ENCODE measurements around the gene SEZ6L. TPM values are rescaled to one million over a fixed set of nuclear protein-coding genes. Genes with fewer than 3 reads are reported as not detected.
A peak's percentile ranks its signal among the peaks of the same experiment; 100 is the strongest.

The SEZ6L gene
- 0.32 TPM for total RNA-seq
- long read RNA-seq: 0 reads

DNA sequence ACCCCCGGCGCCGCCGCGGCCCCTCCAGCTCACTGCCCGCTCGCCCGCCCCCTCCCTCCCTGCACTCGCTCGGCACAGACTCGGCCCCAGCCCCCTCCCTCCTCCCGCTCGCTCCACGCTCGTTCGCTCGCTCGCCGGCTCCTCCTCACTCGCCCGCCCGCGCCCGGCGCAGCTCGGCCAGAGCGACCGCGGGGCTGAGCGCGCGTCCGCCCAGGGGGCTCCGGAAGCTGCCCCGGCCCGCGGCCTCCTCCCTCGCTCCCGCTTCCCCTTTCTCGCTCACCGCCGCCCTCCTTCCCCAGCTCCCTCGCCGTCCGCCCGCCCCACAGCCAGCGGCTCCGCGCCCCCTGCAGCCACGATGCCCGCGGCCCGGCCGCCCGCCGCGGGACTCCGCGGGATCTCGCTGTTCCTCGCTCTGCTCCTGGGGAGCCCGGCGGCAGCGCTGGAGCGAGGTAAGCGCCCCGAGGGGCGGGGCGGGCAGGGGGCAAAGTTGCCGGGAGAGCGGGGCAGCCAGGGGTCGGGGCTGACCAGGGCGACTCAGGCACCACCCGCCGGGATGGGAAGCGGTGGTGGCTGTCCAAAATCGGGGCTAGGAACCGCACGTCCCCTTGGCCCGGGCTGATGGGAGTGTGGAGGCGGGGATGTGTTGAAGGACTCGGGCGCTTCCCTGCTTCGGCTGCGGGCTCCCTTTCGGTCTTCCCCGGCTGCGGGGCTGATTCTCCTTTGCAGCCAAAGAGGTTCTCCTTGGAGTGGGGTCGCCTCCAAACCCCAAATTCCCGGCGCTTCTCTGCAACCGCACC, at the start of gene SEZ6L:
Gene SEZ6L, plus strand, starts transcription at position 148 of the 797 bp plus-strand sequence. Its CDS starts 208 bp downstream, at position 356.
- ATAC-seq (peak; percentile 56), DNase-seq (peak; percentile 65)
- peaks cover 94% of the 10 kb centered on the region for H3K27me3 ChIP-seq
- no peaks in the 10 kb centered on the region for H3K9me3 ChIP-seq
- intact Hi-C loops (cut with DNase I): no loop called here
- H3K4me3 ChIP-seq: peak within 1 kb of the TSS; percentile 34
- no peak within 1 kb of the TSS for H3K27ac ChIP-seq
- H3K36me3 ChIP-seq: no peaks in the 10 kb centered on the region
- TF ChIP-seq, protein P1, sequence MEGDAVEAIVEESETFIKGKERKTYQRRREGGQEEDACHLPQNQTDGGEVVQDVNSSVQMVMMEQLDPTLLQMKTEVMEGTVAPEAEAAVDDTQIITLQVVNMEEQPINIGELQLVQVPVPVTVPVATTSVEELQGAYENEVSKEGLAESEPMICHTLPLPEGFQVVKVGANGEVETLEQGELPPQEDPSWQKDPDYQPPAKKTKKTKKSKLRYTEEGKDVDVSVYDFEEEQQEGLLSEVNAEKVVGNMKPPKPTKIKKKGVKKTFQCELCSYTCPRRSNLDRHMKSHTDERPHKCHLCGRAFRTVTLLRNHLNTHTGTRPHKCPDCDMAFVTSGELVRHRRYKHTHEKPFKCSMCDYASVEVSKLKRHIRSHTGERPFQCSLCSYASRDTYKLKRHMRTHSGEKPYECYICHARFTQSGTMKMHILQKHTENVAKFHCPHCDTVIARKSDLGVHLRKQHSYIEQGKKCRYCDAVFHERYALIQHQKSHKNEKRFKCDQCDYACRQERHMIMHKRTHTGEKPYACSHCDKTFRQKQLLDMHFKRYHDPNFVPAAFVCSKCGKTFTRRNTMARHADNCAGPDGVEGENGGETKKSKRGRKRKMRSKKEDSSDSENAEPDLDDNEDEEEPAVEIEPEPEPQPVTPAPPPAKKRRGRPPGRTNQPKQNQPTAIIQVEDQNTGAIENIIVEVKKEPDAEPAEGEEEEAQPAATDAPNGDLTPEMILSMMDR (IDR thresholded peaks at IDR 0.05): no peak
- H3K4me1 ChIP-seq: peaks cover 8% of the 10 kb centered on the region

DNA sequence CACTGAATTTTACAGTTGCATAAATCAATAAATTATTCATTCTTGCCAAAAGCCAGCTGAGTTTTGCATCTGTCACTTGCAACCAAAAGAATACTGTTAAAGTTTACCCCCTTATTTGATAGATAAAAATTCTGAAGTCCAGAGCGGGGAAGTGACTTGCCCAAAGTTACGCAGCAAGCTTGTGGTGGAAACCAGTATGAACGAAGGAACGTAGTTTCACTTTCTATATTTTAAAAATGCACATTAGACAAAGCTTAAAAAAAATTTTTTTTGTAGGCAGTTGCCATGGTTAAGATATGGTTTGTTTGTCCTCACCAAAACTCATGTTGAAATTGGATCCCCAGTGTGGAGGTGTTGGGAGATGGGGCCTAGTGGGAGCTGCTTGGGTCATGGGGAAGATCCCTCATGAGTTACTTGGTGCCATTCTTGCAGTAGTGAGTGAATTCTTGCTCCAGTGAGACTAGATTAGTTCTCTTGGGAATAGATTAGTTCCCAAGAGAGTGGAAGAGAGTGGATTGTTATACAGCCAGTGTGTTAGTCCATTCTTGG, 46.3 kb upstream of the SEZ6L start:
- Histone ChIP-seq H3K9me3 (no peaks in the 10 kb centered on the region), H3K27ac (no peak overlapping the region), H3K4me3 (no peak overlapping the region), H3K27me3 (peaks cover 24% of the 10 kb centered on the region), H3K36me3 (no peaks in the 10 kb centered on the region), H3K4me1 (no peaks in the 10 kb centered on the region)
- intact Hi-C loops (cut with DNase I): no loop called here
- TF ChIP-seq, protein P1 (IDR thresholded peaks at IDR 0.05): no peak
- ATAC-seq: no peak
- no peak for DNase-seq

DNA sequence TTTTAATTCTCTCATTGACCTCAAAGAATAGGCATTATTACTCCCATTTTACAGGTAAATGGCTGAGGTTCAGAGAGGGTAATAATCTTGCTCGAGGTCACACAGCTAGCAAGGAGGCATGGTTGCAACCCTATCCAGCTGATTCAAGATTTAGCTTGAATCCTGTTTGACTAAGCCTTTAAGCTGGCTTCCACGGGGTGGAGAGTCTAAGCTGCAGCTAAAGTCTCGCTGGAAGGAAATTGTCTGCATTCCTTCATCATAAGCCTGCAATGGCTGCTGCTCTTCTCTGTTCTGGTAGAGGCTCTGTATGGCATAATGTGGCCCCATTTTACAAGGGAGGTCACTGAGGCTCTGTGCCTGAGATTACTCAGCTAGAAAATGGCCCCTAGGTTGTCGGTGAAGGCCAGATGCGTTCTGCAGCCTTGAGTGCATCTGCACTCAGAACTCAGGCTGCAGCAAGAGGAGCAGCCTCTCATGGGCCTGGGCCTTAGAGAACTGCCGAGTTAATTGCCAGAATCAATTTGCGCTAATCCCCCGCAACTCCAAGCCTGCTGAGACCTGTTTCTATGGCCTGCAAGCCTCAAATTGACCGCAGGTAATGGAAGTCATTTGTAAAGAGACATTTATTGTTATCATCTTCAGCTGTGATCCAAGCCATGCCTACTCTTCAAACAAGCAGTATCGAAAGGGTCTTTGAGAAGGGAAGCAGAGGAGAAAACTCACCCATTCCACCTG, 44.1 kb upstream of the SEZ6L start:
- Histone ChIP-seq H3K9me3 (no peaks in the 10 kb centered on the region), H3K4me1 (no peaks in the 10 kb centered on the region), H3K27ac (no peak overlapping the region), H3K4me3 (no peak overlapping the region), H3K27me3 (peaks cover 17% of the 10 kb centered on the region), H3K36me3 (no peaks in the 10 kb centered on the region)
- DNase-seq: no peak
- intact Hi-C loops (cut with DNase I): no loop called here
- TF ChIP-seq, protein P1 (IDR thresholded peaks at IDR 0.05): no peak
- ATAC-seq: no peak

DNA sequence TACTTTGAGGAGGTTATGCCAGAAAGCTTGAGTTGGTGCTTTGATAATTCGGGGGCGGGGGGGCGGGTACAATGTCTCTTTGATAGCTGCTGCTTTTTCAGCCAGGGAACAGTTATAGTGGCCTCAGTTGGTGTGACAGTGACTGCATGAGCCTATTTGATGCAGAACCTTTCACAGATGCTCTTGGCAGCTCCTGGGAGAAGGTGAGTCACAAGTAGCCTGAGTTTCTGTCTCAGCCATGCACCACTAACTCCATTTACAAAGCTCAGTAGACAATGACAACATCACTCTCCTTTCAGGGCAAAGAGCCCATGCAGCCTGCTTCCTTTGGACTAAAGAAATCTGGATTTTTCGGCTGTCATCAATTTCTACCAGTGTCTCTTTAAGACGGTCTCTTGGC, 42.1 kb upstream of the SEZ6L start:
- no peak overlapping the region for H3K4me3 ChIP-seq
- ATAC-seq: no peak
- DNase-seq: no peak
- H3K4me1 ChIP-seq: no peaks in the 10 kb centered on the region
- no peaks in the 10 kb centered on the region for H3K36me3 ChIP-seq
- peaks cover 13% of the 10 kb centered on the region for H3K27me3 ChIP-seq
- no peak overlapping the region for H3K27ac ChIP-seq
- TF ChIP-seq, protein P1 (IDR thresholded peaks at IDR 0.05): no peak
- intact Hi-C loops (cut with DNase I): no loop called here
- H3K9me3 ChIP-seq: no peaks in the 10 kb centered on the region

DNA sequence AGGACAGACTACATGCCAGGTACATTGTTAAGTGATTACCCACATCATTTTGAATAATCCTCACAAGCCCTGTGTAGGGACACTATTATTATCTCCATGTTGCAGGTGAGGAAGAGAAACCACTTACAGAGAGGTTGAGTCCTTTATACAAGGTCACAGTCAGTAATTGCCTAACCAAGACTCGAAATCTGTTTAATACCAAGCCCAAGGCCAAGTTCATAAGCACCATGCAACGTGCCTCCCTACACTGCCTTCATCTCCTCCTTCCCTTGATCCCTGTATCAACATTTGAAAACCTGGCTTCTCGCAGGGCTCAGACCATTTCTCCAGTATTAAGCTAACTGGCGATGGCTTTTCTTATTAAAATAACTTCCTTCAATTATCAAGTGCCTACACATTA, 41.7 kb upstream of the SEZ6L start:
- no peak overlapping the region for H3K4me3 ChIP-seq
- intact Hi-C loops (cut with DNase I): no loop called here
- peaks cover 14% of the 10 kb centered on the region for H3K27me3 ChIP-seq
- H3K36me3 ChIP-seq: no peaks in the 10 kb centered on the region
- H3K9me3 ChIP-seq: no peaks in the 10 kb centered on the region
- TF ChIP-seq, protein P1 (IDR thresholded peaks at IDR 0.05): no peak
- H3K4me1 ChIP-seq: no peaks in the 10 kb centered on the region
- no peak for DNase-seq
- H3K27ac ChIP-seq: no peak overlapping the region
- no peak for ATAC-seq

Data from upper lobe of right lung (tissue), 1 donor.